MM.1S (cell line): ENCODE results near the gene ATP4A.

Source experiments
- DNase-seq: peaks from one replicate; pipeline ENCODE4 v3.0.0-alpha.2; 2015
- H2AFZ ChIP-seq: fragments of 300-600 bp; sonication (generic); 2 replicates; pipeline ENCODE4 v1.6.0; 2016; ENCODE audit warnings: antibody characterized with exemption, low read length
- H3F3A ChIP-seq: fragments of 300-600 bp; sonication (generic); 2 replicates; pipeline ENCODE4 v1.6.1; 2016; ENCODE audit warnings: mild to moderate bottlenecking, antibody characterized with exemption, low read length, moderate library complexity, mixed read lengths; ENCODE audit not compliant: insufficient read depth
- H3K27ac ChIP-seq: fragments of 300-600 bp; sonication (generic); 2 replicates; pipeline ENCODE4 v1.5.1; 2016; ENCODE audit warnings: mild to moderate bottlenecking, low read length
- H3K27me3 ChIP-seq: fragments of 300-600 bp; sonication (generic); replicated peaks from 2 replicates; pipeline ENCODE4 v1.6.0; 2016; ENCODE audit warnings: low read length; ENCODE audit not compliant: insufficient read depth
- H3K36me3 ChIP-seq: fragments of 300-600 bp; sonication (generic); replicated peaks from 2 replicates; pipeline ENCODE4 v1.6.1; 2016; ENCODE audit warnings: mild to moderate bottlenecking, low read length, mixed read lengths; ENCODE audit not compliant: insufficient read depth
- H3K4me1 ChIP-seq: fragments of 300-600 bp; sonication (generic); 2 replicates; pipeline ENCODE4 v1.6.1; 2016; ENCODE audit warnings: low read length, mixed read lengths
- H3K4me2 ChIP-seq: fragments of 300-600 bp; sonication (generic); 2 replicates; pipeline ENCODE4 v1.6.0; 2016; ENCODE audit warnings: low read depth, low read length
- H3K4me3 ChIP-seq: fragments of 300-600 bp; sonication (generic); 2 replicates; pipeline ENCODE4 v1.5.1; 2016; ENCODE audit warnings: low read length, mixed read lengths
- H3K79me2 ChIP-seq: fragments of 300-600 bp; sonication (generic); 2 replicates; pipeline ENCODE4 v1.6.1; 2016; ENCODE audit warnings: mixed run types, low read length, mixed read lengths
- H3K9ac ChIP-seq: fragments of 300-600 bp; sonication (generic); 2 replicates; pipeline ENCODE4 v1.6.1; 2016; ENCODE audit warnings: low read length, mixed read lengths
- H3K9me2 ChIP-seq: fragments of 300-600 bp; sonication (generic); replicated peaks from 2 replicates; pipeline ENCODE4 v1.6.1; 2016; ENCODE audit warnings: mild to moderate bottlenecking, low read length, mixed read lengths; ENCODE audit not compliant: insufficient read depth
- H3K9me3 ChIP-seq: fragments of 300-600 bp; sonication (generic); replicated peaks from 2 replicates; pipeline ENCODE4 v1.6.1; 2016; ENCODE audit warnings: mild to moderate bottlenecking, low read length, mixed read lengths; ENCODE audit not compliant: insufficient read depth
- H4K20me1 ChIP-seq: fragments of 300-600 bp; sonication (generic); 2 replicates; pipeline ENCODE4 v1.6.1; 2016; ENCODE audit warnings: mild to moderate bottlenecking, low read length, moderate library complexity, mixed read lengths; ENCODE audit not compliant: insufficient read depth
- CTCF ChIP-seq: fragments of 300-600 bp; sonication (generic); IDR thresholded peaks from 2 replicates; pipeline ENCODE4 v1.5.1; 2016; ENCODE audit warnings: antibody characterized with exemption, low read length, mixed read lengths
- EZH2 ChIP-seq: fragments of 300-600 bp; sonication (generic); optimal IDR thresholded peaks from 2 replicates; pipeline ENCODE3; 2017; ENCODE audit warnings: low read depth, mild to moderate bottlenecking, antibody characterized with exemption, low read length, mixed read lengths
- EZH2phosphoT487 ChIP-seq: fragments of 300-600 bp; sonication (generic); IDR thresholded peaks from 2 replicates; pipeline ENCODE4 v1.6.1; 2018; ENCODE audit warnings: antibody characterized with exemption, low read length

The ATP4A gene

GRCh38 chr19:35533201-35533821 lies 30.1 kb downstream of the ATP4A start, which contains the start of gene GAPDHS:
TSS of gene GAPDHS (plus strand) at chr19:35533456. CDS start at chr19:35533528, 72 bp downstream.
- Histone ChIP-seq H3K27me3 (peaks cover 89% of the 10 kb centered on the region), H4K20me1 (no peaks in the 10 kb centered on the region), H3K4me2 (no peak within 1 kb of the TSS), H2AFZ (no peak within 1 kb of the TSS), H3K79me2 (no peaks in the 10 kb centered on the region), H3K9me3 (no peaks in the 10 kb centered on the region), H3K36me3 (no peaks in the 10 kb centered on the region), H3K9me2 (no peaks in the 10 kb centered on the region), H3F3A (no peaks in the 10 kb centered on the region), H3K9ac (no peak within 1 kb of the TSS), H3K4me1 (no peaks in the 10 kb centered on the region), H3K4me3 (no peak within 1 kb of the TSS), H3K27ac (no peak within 1 kb of the TSS)
- TF ChIP-seq CTCF: no peak
- TF ChIP-seq EZH2: no peak
- TF ChIP-seq EZH2phosphoT487: no peak
- no peak for DNase-seq

- H3F3A ChIP-seq: no peaks in the 10 kb centered on the region
- H3K9ac ChIP-seq: no peak overlapping the region
- DNase-seq: no peak
- no peaks in the 10 kb centered on the region for H3K9me2 ChIP-seq
- H4K20me1 ChIP-seq: no peaks in the 10 kb centered on the region
- H3K4me2 ChIP-seq: no peak overlapping the region
- H3K36me3 ChIP-seq: no peaks in the 10 kb centered on the region
- H2AFZ ChIP-seq: no peak overlapping the region
- H3K27ac ChIP-seq: no peak overlapping the region
- no peak overlapping the region for H3K4me3 ChIP-seq
- H3K27me3 ChIP-seq: peaks cover 91% of the 10 kb centered on the region
- H3K9me3 ChIP-seq: no peaks in the 10 kb centered on the region
- no peaks in the 10 kb centered on the region for H3K4me1 ChIP-seq
- no peaks in the 10 kb centered on the region for H3K79me2 ChIP-seq
- TF ChIP-seq CTCF: no peak
- TF ChIP-seq EZH2phosphoT487: no peak
- TF ChIP-seq EZH2: no peak
Measured at GRCh38 chr19:35531291-35531690, 32.2 kb downstream of the ATP4A start.

GRCh38 chr19:35529241-35530218 lies 33.9 kb downstream of the ATP4A start:
- peaks cover 87% of the 10 kb centered on the region for H3K27me3 ChIP-seq
- no peak overlapping the region for H3K27ac ChIP-seq
- H3K4me1 ChIP-seq: no peaks in the 10 kb centered on the region
- H3F3A ChIP-seq: no peaks in the 10 kb centered on the region
- no peak for DNase-seq
- H3K79me2 ChIP-seq: no peaks in the 10 kb centered on the region
- H2AFZ ChIP-seq: no peak overlapping the region
- no peak overlapping the region for H3K4me2 ChIP-seq
- H3K9me3 ChIP-seq: no peaks in the 10 kb centered on the region
- H3K9me2 ChIP-seq: no peaks in the 10 kb centered on the region
- H3K36me3 ChIP-seq: no peaks in the 10 kb centered on the region
- H3K4me3 ChIP-seq: no peak overlapping the region
- TF ChIP-seq EZH2: peak; percentile 45
- TF ChIP-seq CTCF: no peak
- no peak for TF ChIP-seq EZH2phosphoT487
- no peaks in the 10 kb centered on the region for H4K20me1 ChIP-seq
- no peak overlapping the region for H3K9ac ChIP-seq
